ENCODE data around the gene GPX4.
A peak's percentile ranks its signal among the peaks of the same experiment; 100 is the strongest.

The GPX4 gene, protein sequence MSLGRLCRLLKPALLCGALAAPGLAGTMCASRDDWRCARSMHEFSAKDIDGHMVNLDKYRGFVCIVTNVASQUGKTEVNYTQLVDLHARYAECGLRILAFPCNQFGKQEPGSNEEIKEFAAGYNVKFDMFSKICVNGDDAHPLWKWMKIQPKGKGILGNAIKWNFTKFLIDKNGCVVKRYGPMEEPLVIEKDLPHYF

DNA sequence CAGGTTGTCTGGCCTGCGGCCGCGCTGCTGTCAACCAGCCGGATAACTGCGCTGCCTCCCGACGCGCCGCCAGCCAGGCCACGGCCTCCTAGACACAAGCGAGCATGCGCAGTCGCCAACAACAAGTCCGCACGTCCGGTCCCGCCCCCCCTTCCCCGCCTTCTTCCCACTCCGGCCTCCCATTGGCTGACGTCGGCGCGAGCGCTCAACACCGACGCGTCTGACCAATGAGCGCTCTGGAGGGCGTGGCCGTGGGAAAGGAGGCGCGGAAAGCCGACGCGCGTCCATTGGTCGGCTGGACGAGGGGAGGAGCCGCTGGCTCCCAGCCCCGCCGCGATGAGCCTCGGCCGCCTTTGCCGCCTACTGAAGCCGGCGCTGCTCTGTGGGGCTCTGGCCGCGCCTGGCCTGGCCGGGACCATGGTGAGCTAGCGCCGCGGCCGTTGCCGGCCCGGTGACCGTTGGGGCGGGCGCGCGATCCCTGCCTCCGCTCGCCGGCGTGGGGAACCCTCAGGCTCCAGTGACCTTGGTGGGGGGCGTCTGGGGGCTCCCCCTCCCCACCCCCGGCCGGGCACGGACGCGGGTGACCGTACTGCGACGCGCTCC is at the start of gene GPX4:
Gene GPX4 (plus strand): TSS at position 287 of the 603 bp plus-strand sequence. CDS start 50 bp downstream, at position 337.
- peak; percentile 96 for DNase-seq

DNA sequence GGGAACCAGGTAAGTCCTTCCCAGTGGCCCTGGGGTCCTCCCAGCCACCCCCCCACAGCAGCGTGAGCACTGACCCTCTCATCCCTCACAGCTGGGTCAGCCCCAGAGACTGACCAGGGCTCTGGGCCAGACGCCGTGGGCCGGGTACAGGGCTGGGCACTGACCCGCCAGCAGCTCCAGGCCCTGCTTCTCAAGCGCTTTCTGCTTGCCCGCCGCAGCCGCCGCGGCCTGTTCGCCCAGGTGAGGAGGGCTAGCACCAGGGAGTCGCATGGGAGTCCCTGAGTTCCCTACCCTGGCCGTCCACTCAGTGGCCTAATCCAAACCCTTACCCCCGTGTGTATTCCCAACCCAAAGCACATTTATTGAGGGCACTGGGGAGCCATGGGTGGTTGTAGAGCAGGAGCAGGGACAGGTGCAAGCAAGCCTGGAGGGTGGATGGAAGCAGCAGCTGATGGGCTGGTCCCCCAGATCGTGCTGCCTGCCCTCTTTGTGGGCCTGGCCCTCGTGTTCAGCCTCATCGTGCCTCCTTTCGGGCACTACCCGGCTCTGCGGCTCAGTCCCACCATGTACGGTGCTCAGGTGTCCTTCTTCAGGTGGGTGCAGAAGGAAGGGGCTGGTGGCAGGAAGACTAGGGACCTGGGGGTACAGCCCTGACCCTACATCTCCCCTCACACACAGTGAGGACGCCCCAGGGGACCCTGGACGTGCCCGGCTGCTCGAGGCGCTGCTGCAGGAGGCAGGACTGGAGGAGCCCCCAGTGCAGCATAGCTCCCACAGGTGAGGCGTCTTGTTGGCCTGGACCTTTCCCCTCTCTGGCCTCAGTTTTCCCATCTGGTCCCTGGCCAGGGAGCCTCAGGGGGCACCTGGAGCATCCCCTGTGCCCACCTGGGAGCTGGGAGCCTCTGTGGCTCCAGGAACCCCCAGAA is 49.4 kb upstream of the GPX4 start:
- no peak for DNase-seq

DNA sequence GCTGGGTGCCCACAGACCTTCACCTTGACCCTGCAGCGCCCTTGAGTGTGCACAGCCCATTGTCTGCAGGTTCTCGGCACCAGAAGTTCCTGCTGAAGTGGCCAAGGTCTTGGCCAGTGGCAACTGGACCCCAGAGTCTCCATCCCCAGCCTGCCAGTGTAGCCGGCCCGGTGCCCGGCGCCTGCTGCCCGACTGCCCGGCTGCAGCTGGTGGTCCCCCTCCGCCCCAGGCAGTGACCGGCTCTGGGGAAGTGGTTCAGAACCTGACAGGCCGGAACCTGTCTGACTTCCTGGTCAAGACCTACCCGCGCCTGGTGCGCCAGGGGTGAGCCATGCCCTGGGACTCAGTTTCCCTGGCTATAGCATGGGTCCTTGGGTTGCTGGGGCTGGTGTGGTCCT is 48.8 kb upstream of the GPX4 start:
- no peak for DNase-seq

DNA sequence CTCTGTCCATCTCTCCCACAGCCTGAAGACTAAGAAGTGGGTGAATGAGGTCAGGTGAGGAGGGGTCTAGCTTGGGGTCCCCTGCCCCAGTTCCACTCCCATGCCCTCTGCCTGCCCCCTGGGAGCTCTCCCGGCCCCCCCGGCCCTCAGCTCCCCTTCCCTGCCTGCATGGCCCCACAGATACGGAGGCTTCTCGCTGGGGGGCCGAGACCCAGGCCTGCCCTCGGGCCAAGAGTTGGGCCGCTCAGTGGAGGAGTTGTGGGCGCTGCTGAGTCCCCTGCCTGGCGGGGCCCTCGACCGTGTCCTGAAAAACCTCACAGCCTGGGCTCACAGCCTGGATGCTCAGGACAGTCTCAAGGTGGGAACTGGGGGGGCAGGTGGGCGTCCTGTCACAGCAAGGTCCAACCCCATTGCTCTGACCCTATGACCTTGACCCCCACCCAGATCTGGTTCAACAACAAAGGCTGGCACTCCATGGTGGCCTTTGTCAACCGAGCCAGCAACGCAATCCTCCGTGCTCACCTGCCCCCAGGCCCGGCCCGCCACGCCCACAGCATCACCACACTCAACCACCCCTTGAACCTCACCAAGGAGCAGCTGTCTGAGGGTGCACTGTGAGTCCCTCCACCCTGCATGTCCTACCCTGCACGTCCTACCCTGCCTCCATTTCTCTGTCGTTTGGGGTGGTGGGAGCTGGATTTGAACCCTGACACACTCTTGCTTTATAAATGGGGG is 47.7 kb upstream of the GPX4 start:
- no peak for DNase-seq

DNA sequence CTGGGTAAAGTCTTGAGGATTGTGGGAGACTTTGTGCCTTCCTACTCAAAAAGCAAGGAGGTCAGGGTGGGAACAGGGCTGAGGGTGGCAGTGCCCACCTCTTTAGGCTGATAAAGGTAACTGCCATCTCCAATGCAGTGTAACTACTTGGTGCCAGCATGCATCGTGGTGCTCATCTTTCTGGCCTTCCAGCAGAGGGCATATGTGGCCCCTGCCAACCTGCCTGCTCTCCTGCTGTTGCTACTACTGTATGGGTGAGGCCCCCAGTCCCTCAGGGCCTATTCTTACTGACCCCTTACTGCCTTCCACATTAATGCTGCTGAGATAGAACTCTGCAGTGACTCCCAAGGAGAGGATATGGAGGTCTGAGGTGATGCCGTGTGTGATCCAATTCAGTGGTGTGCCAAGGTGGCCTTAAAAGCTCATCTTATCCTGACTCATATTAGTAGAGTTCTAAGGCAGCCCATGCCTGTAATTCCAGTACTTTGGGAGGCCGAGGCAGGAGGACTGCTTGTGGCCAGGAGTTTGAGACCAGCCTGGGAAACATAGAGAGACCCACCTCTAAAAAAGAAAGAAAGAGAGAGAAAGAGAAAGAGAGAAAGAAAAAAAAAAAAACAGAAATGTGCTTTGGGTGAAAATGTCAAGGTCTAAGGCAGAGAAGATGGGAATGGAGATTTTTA is 46.5 kb upstream of the GPX4 start:
- DNase-seq, result no peak

DNA sequence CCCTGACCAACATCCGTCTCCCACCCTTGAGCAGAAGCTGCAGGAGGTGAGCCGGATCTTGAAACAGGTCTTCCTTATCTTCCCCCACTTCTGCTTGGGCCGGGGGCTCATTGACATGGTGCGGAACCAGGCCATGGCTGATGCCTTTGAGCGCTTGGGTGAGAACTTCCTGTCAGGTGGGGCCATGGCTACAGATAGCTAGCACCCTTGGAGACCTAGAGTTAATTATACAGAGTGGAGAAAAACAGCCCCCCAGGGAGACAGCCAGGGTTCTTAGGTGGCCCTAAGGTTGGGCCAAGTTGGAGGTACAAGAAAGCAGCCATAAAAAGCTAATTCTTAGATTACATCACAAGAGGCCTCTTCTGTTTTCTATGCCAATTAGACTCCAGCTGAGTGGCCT is 45.7 kb upstream of the GPX4 start:
- DNase-seq, result no peak

DNA sequence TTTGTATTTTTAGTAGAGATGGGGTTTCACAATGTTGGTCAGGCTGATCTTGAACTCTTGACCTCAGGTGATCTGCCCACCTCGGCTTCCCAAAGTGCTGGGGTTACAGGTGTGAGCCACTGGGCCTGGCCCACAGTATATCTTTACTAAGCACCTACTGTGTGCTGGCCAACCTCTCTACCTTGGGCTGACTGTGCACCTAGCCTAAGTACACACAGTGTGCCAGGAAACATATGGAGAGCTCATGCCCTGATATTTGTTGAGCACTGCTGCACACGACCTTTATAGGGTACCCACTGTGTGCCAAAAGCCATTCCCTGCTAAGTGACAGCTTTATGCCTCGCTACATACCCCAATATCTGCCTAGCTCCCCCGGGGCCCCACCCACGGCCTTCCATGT is 43.1 kb upstream of the GPX4 start:
- no peak for DNase-seq

DNA sequence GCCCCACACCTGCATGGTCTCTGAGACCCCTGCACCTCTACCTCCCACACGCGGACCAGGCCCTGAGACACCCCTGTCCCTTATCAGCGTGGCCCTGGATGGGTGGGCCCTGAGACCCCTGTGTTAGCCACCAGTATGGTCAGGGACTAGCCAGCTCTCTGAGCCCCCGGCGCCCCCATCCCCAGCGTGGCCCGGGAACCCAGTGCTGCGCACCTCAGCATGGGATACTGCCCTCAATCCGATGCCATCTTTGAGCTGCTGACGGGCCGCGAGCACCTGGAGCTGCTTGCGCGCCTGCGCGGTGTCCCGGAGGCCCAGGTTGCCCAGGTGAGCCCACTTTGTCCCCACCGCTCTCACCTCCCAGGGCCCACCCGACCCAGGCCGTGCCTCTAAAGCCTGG is 41.8 kb upstream of the GPX4 start:
- DNase-seq, result no peak

DNA sequence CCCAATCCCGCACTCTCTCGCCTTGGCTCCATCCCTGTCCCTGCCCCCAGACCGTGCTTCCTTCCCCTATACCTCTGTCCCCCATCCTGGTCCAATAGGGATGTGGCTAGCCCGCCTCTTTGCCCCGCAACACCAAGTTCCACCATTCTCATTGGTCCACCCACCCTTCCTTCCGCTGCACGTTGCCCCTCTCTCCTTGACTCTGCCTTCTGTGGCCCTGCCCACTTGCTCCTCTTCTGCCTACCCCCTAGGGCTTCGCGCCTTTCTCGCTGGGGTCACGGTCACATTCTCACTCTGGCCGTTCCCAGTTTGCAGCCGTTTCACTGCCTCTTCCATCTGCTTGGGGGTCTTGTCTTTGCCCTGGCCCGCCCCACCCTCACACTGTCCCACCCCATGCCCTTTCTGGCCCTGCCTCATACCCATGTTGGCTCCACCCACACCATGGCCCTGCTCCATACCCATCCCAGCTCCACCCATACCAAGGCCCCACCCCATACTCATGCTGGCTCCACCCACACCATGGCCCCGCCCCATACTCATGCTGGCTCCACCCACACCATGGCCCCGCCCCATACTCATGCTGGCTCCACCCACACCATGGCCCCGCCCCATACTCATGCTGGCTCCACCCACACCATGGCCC is 41.3 kb upstream of the GPX4 start:
- no peak for DNase-seq

DNA sequence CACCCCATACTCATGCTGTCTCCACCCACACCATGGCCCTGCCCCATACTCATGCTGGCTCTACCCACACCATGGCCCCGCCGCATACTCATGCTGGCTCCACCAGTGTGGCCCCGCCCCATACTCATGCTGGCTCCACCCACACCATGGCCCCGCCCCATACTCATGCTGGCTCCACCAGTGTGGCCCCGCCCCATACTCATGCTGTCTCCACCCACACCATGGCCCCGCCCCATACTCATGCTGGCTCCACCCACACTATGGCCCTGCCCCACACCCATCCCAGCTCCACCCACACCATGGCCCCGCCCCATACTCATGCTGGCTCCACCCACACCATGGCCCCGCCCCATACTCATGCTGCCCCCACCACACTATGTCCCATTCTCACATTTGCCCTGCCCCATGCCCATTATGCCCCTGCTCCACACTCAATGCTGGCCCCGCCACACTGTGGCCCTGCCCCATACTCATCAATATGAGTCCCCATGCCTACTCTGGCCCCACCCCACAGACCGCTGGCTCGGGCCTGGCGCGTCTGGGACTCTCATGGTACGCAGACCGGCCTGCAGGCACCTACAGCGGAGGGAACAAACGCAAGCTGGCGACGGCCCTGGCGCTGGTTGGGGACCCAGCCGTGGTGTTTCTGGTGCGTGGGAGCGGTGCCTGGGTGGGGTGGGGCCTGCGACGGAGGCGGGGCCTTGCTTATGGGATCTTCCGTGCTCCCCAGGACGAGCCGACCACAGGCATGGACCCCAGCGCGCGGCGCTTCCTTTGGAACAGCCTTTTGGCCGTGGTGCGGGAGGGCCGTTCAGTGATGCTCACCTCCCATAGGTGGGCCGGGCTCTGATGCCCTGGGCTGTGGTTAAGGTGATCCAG is 40.5 kb upstream of the GPX4 start:
- no peak for DNase-seq

DNA sequence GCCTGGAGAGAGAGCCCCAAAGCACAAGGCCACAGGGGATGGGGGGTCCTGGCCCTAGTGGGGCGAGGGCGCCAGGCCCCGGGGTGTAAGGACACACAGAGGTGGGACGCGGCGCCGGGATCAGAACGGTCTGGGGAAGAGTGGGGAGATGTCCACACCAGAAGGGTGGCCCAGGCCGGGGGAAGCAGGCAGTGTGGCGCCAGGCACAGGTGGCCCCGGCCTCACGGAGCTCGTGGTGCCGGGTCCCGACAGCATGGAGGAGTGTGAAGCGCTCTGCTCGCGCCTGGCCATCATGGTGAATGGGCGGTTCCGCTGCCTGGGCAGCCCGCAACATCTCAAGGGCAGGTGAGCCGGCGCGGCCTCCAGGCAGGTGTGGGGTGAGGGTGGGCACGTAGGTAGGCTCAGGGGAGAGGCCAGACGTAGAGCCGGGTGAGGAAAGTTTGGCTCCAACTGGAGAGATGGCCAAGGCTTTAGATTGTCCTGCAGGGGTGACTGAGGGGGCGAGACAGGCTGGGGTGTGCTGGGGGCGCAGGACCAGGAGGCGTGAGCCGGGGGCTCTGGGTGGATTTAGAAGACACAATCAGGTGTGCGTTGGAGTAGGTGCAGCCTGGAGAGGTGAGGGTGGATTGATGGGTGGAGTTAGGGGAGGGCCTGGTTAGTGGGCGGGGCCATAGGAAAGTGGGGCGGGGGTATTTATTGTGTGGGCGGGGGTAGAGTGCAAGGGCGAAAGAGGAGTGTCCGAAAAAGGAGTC is 39.7 kb upstream of the GPX4 start:
- DNase-seq, result no peak

DNA sequence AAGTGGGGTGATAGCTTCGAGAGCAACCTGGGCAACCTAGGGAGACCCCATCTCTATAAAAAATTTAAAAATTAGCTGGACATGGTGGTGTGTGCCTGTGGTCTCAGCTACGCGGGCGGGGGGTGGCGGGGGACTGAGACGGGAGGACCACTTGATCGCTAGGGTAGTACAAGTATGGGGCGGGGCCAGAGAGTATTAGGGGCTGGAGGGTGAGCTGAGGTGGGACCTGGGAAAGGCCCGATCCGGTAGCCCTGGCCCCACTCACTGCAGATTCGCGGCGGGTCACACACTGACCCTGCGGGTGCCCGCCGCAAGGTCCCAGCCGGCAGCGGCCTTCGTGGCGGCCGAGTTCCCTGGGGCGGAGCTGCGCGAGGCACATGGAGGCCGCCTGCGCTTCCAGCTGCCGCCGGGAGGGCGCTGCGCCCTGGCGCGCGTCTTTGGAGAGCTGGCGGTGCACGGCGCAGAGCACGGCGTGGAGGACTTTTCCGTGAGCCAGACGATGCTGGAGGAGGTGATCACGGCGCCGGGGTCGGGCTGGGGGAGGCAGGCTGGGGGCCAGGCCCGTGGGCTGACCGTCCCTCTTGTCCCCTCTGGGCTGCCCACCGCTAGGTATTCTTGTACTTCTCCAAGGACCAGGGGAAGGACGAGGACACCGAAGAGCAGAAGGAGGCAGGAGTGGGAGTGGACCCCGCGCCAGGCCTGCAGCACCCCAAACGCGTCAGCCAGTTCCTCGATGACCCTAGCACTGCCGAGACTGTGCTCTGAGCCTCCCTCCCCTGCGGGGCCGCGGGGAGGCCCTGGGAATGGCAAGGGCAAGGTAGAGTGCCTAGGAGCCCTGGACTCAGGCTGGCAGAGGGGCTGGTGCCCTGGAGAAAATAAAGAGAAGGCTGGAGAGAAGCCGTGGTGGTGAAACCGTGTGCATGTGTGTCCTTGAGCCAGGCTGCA is 38.9 kb upstream of the GPX4 start:
- no peak for DNase-seq

DNA sequence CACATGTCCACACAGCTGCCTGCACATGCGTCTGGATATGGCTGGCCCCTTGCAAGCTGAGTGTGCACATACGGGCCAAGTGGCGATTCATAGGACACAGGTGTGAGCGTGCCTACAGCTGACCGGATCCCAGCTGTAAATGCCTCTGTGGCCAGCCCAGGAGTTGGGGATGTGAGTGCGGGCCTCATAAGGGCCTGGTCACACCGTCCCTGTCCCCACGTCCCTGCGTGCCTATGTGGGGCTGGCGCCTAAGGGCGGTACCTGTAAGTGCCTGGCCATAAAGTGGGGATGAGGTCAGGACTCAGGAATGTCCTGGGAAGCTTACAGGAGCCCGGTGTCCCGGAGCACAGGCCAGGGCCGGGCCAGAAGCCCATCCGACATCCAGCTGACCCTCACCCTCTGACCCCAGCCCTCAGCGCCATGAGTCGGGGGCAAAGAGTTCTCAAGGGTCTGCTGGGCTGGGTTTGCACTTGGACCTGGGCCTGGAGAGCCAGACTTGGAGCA is 38.1 kb upstream of the GPX4 start:
- no peak for DNase-seq

DNA sequence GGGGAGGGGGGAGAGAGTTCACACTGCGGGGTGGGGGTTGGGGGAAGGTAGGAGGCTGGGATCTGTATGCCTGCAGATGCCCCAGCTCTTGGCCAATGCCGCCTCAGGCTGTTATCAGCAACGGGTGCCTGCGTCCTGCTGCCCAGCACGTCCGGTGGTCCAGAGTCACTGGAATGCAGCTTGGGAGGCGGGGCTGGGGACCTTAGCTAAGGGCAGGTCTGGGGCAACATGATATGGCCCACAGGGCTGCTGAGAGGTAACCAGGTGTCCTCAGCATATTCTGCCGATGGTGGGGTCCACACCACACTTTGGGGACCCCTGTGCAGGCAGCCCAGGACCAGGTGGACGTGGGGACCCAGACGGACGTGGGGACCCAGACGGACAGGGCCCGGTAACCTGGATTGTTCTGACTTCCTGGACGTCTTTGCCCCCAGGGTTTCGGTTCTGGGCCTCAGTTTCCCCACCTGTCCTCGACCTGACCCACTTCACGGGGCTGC is 37.5 kb upstream of the GPX4 start:
- DNase-seq, result no peak

DNA sequence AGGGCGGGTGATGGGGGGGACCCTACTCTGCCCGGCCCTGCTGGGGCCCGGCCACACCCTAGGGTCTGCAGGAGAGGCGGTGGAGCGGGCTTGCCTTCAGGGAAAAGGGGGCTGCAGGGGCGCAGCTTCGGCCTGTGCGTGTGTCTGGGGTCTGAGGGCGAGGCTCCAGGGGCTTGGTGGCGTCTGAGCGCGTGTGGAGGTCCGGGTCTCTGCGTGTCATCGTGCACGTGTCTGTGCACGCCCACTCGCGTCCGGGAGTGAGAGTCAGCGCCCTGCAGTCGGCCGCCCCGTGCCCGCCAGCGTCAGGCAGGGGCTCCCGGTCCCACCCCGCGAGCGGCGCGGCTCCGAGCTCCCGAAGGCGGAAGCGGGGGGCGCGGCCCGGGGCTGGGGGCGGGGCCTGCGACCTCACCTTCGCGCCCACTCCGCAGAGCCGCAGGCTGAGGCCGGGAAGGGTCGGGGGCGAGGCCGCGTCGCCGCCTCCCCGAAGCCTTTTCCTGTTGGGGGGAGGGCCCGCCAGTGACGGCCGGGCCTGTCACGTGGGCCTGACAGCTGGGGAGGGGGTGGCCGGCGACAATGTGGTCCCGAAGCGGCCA is 37.0 kb upstream of the GPX4 start, which contains the start of gene ARHGAP45:
Gene ARHGAP45 (plus strand): TSS at position 420 of the 593 bp plus-strand sequence. CDS start 239 bp downstream, outside the sequence.
- DNase-seq, result no peak

DNA sequence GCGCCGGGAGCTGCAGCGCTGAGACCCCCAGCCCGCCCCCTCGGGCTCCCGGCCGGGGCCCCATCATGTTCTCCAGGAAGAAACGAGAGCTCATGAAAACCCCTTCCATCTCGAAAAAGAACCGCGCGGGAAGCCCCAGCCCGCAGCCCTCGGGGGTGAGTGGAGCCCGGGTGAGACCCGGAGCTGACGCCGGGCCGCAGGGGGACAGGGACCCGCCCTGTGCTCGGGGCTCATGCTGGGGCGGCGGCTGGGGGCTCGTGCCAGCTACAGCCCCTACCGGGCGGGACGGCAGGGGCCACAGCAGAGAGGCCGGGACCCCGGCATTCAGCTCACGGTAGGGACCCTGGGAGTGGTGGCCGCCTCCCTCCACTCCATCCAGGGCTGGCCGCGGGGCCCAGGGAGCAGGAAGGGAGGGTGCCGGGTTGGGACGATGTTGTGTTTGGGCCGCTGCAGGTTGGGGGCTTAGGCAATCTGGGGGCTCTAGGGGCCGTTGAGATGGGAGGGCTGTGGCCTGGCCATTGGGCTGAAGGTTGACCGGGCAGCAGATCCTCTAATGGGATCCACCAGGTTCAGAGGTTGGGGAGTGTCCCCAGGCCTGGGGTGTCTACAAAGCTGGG is 36.3 kb upstream of the GPX4 start:
- no peak for DNase-seq
